Measurements from ENCODE around the gene ZC3H12C. TPM values are rescaled to one million over a fixed set of nuclear protein-coding genes. Genes with fewer than 3 reads are reported as not detected.
"Not testable (repeated sequence)": the region's sequence is repeated elsewhere in the genome, so short reads cannot be mapped to it uniquely, and the experiment has no call there.

The ZC3H12C gene
- polyA plus RNA-seq (ENCODE audit: insufficient read length in 12 of 12) = 10 to 100 TPM in 4 of 12 donors, 1 to 10 TPM in 7, not detected in 1; 9.0 to 13.1 (median 9.5) TPM
- long read RNA-seq, donor 1, full-length matches to known transcripts = 1 of 1 reads
- long read RNA-seq, donor 1, partial matches to known transcripts = 0 of 1 reads
- long read RNA-seq, donor 1, other reads (novel, unspliced or antisense) = 0 of 1 reads
- long read RNA-seq, donor 2, full-length matches to known transcripts = 2 of 2 reads
- long read RNA-seq, donor 2, partial matches to known transcripts = 0 of 2 reads
- long read RNA-seq, donor 2, other reads (novel, unspliced or antisense) = 0 of 2 reads
- long read RNA-seq, donor 3 = 0 reads
- long read RNA-seq, donor 4, partial matches to known transcripts = 0 of 1 reads
- long read RNA-seq, donor 4, other reads (novel, unspliced or antisense) = 0 of 1 reads
- long read RNA-seq, donor 5 = 0 reads
- long read RNA-seq, donor 6 = 0 reads
- long read RNA-seq, donor 7 = 0 reads
- long read RNA-seq, donor 8, full-length matches to known transcripts = 2 of 2 reads
- long read RNA-seq, donor 8, partial matches to known transcripts = 0 of 2 reads
- long read RNA-seq, donor 8, other reads (novel, unspliced or antisense) = 0 of 2 reads
- long read RNA-seq, donor 9, partial matches to known transcripts = 0 of 1 reads
- long read RNA-seq, donor 9, other reads (novel, unspliced or antisense) = 0 of 1 reads
- long read RNA-seq, donor 10 = 0 reads
- long read RNA-seq, donor 11, full-length matches to known transcripts = 1 of 1 reads
- long read RNA-seq, donor 11, partial matches to known transcripts = 0 of 1 reads
- long read RNA-seq, donor 11, other reads (novel, unspliced or antisense) = 0 of 1 reads

DNA sequence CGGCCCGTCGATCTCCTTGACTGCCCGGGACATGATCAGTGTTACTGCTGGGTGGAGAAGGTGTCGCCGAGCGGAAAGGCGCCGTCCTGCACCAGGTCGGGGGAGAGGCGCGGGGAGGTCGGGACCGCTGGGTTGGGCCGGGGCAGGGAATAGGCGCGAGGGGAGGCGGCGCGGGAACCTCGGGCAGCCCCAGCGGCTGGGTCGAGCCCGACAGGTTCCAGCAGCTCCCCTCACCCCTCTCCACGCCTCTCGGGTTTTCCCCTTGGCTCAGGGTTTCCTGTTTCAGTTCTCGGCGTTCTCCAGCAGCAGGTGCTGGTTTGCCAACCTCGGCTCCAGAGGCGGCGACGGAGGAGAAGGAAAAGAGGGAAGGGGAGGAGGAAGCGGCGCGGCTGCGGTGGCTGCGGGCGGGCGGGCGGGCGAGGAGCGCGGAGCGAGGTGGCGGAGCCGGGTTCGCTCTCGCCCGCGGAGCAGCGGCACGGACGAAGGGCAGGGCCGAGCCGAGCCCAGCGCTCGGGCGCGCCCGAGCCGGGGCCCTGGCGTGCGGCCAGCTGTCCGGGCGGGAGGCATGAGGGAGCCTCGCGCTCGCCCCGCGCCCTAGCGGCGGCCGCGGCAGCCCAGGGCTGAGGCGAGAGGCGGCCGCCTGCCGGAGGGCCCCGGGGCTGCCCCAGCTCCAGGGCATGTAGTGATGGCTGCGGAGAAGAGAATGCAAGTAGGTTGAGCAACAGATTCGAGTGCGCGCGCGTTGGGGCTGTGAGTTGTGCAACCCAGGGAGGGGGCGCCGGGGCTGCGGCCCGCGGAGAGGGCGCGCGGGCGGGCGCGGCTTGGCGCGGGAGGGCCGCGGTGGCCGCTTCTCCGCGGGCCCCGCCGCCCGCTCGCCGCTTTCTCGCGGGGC, at the start of gene ZC3H12C:
Gene ZC3H12C (plus strand): TSS at position 878 of the 892 bp plus-strand sequence. CDS start 20 bp downstream, outside the sequence.
- DNase-seq = peak; percentile 84

DNA sequence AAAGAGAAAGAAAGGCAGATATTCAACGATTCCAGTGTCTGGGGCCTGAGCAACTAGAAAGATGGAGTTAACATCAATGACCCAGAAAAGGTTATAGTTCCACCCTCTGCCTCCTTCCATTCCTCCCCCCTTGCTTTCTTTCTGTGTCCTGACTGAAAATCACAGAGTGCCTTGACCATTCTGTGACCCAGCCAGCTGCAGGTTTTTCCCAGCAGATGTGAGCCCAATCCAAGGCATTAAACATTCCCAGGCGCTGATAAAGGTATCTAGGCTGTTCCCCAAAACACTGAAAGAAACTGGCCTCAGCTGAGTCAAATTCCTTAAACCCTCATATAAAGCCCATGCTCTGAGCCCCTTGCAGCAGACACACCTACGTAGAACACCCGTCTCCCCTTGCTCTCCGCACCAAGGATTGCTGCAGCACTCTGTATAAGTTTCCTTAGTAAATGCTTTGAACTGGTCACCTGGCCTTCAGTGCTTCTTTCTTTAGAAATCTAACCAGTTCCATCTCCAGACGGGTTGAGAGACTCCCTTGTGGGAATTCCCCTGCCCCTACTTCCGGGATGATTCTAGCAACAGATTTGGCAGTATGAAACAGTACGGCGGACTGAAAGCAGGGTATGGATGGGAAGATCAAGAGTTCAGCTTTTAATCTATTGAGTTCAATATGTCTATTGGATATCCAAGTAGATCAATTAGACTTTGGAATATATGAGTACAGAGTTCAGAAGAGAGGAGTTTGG, 48.8 kb upstream of the ZC3H12C start:
- DNase-seq = no peak

DNA sequence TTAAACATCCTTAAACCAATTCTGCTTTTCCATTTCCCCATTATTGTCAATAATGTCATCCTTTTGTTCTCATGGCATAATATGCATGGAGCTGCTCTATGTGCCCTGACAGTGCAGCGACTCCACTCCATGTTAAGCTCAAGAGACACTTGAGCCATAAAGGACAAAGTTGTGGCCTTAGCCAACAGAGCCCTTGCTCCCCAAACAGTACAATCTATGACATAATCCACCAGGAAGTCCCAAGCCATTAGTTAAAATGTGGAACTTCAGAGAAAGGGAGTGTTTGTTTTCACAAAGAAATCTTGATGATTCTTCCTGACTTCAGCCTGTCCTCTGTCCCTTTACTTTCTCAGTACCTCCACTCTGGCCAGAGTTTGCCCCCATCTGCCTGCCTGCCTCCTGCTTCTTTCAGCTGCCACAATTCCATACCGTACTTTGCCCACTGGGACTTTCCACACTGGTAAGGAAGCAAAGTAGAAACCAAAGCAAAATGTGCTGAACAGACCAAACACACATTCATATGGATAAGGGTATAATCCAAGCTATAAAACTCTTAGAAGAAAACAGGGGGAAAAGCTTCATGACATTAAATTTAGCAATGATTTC, 46.3 kb upstream of the ZC3H12C start:
- DNase-seq = no peak

DNA sequence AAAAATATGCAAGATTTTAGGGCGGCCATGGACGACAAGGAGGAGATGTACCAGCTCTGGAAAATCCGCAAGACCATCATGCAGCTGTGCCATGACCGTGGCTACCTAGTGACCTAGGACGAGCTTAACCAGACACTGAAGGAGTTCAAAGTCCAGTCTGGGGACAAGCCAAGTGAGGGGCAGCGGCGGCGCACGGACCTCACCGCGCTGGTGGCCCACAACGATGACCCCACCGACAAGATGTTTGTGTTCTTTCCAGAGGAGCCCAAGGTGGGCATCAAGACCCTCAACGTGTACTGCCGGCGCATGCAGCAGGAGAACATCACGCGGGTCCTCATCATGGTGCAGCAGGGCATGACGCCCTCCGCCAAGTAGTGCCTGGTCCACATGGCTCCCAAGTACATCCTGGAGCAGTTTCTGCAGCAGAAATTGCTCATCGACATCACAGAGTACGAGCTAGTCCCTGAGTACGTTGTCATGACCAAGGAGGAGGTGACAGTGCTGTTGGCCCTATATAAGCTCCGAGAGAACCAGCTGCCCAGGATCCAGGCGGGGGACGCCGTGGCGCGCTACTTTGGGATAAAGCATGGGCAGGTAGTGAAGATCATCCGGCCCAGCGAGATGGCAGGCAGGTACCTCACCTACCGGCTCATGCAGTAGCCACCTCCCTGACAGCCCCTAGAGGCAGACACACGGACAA, 43.5 kb upstream of the ZC3H12C start:
- no peak for DNase-seq

- DNase-seq = no peak
These were observed 43.0 kb upstream of the ZC3H12C start for GRCh38 chr11:110050201-110050506.

- DNase-seq = no peak
These were observed 39.3 kb upstream of the ZC3H12C start for GRCh38 chr11:110053848-110054414.

DNA sequence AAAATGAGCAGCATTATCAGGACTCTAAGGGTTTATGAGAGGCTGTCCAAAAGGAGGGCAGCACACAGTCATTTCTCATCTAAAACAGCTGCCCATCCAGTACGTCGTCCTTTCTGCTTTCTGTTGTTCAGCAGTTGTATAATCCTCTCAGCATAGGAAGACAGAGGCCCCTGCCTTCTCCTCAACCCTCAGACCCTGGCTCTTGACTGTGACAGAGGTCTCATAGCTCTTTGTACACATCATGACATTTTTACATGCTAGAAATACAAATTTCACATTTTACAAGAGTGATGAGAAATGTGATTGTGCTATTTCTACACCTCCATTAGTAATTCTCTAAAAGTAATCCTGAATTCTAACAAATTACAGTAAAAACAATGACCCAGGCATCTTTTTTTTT, 36.2 kb upstream of the ZC3H12C start:
- no peak for DNase-seq

- DNase-seq = no peak
These were observed 33.3 kb upstream of the ZC3H12C start for GRCh38 chr11:110059706-110060463.

DNA sequence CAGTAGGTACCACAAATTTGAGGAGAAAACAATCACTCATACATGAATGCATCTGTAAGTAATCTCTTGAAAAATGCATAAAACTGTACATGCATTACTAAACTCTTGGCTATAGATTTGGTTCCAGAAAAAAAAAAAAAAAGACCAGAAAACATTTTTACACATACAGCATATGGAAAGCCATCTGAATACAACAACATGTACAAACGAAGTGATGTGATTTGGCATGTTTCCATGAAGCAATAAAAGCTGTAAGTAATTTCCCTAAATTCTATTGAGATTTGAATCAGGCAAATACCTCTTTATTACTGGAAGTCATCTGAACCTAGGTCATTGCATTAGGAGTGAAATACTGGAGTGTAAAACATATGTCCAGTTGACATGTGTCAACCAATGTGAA, 31.9 kb upstream of the ZC3H12C start:
- DNase-seq = peak; percentile 38

GRCh38 chr11:110062247-110062646, 30.9 kb upstream of the ZC3H12C start:
- no peak for DNase-seq

- DNase-seq = no peak
These were observed 28.0 kb upstream of the ZC3H12C start for GRCh38 chr11:110065189-110065588.

DNA sequence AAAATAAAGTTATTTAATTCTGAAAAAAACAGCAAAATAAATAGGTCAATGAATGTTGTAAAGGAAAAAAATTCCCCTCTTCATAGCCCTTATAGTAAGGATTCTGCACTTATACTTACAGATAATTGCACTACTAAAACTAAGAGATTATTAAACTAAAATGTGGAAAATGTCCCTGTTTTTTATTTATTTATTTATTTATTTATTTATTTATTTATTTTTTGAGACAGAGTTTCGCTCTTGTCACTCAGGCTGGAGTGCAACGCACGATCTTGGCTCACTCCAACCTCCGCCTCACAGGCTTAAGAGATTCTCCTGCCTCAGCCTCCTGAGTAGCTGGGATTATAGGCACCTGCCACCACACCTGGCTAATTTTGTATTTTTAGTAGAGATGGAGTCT, 25.2 kb upstream of the ZC3H12C start:
- not testable (repeated sequence) for DNase-seq

DNA sequence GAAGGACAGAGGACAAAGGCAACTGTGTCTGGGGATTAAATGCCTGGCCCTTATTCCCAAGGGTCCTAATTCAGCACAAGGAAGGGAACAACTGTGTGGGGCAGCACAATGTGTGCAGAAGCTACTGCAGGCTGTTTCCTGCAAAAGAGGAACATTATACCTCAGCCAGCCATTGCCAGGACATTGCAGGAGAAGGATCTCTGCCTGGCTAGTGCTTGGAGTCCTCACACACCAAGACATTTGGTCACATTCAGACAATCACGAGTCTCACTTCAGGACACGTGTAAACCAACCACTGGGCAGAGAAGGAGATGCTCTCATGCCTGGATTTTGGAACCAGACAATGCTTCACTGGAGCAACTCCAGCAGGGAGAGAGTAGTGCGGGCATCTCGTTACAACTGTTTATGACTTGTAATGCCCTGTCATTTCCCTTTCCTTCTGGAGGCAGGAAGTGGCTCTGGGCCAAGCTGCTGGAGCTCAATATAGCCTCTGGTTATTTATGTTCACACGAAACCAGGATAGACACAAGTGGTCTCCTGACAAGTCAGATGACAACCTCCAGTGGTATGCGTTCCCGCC, 23.9 kb upstream of the ZC3H12C start:
- peak; percentile 53 for DNase-seq

GRCh38 chr11:110070176-110070575, 23.0 kb upstream of the ZC3H12C start:
- no peak for DNase-seq

GRCh38 chr11:110071197-110071596, 22.0 kb upstream of the ZC3H12C start:
- no peak for DNase-seq

GRCh38 chr11:110072930-110073329, 20.3 kb upstream of the ZC3H12C start:
- no peak for DNase-seq

- no peak for DNase-seq
These were observed 18.7 kb upstream of the ZC3H12C start for GRCh38 chr11:110074499-110074898.

- no peak for DNase-seq
These were observed 17.9 kb upstream of the ZC3H12C start for GRCh38 chr11:110075105-110075846.

Data from muscle of arm (tissue), 14 donors.